Measurements from ENCODE around the gene MICALL1. TPM values are rescaled to one million over a fixed set of nuclear protein-coding genes. Genes with fewer than 3 reads are reported as not detected.

MICALL1 gene
- total RNA-seq, 1 donor = 24.7 TPM

GRCh38 chr22:37985050-37985585 is 79.0 kb downstream of the MICALL1 start:
- no peak for DNase-seq (ENCODE audit: low read depth)
- no peak overlapping the region for H3K4me3 ChIP-seq (ENCODE audit: low read depth, low read length)
- no peak for TF ChIP-seq CTCF (IDR thresholded peaks at IDR 0.05; ENCODE audit: insufficient read depth, low read length)

GRCh38 chr22:37985751-37986281 is 79.7 kb downstream of the MICALL1 start:
- no peak for DNase-seq (ENCODE audit: low read depth)
- H3K4me3 ChIP-seq (ENCODE audit: low read depth, low read length) = no peak overlapping the region
- no peak for TF ChIP-seq CTCF (IDR thresholded peaks at IDR 0.05; ENCODE audit: insufficient read depth, low read length)

GRCh38 chr22:37986371-37986770 is 80.3 kb downstream of the MICALL1 start:
- no peak for TF ChIP-seq CTCF (IDR thresholded peaks at IDR 0.05; ENCODE audit: insufficient read depth, low read length)
- no peak for DNase-seq (ENCODE audit: low read depth)
- H3K4me3 ChIP-seq (ENCODE audit: low read depth, low read length) = no peak overlapping the region

- no peak overlapping the region for H3K4me3 ChIP-seq (ENCODE audit: low read depth, low read length)
- no peak for DNase-seq (ENCODE audit: low read depth)
- no peak for TF ChIP-seq CTCF (IDR thresholded peaks at IDR 0.05; ENCODE audit: insufficient read depth, low read length)
These were observed 83.3 kb downstream of the MICALL1 start for GRCh38 chr22:37989146-37990045.

GRCh38 chr22:37990301-37990700 is 84.2 kb downstream of the MICALL1 start:
- no peak overlapping the region for H3K4me3 ChIP-seq (ENCODE audit: low read depth, low read length)
- no peak for TF ChIP-seq CTCF (IDR thresholded peaks at IDR 0.05; ENCODE audit: insufficient read depth, low read length)
- DNase-seq (ENCODE audit: low read depth) = no peak

GRCh38 chr22:37990862-37991261 is 84.8 kb downstream of the MICALL1 start:
- TF ChIP-seq CTCF (IDR thresholded peaks at IDR 0.05; ENCODE audit: insufficient read depth, low read length) = no peak
- H3K4me3 ChIP-seq (ENCODE audit: low read depth, low read length) = no peak overlapping the region
- DNase-seq (ENCODE audit: low read depth) = no peak

Measured in fibroblast of the aortic adventitia (primary cell).